ENCODE results near the gene OTULINL. TPM values are rescaled to one million over a fixed set of nuclear protein-coding genes. Genes with fewer than 3 reads are reported as not detected.

OTULINL gene
- total and polyA plus RNA-seq, 2 of the 8 experiments (the other 6 are each of a cell fraction or from before 2014, with no cell fraction given): 3.1 to 8.3 TPM

GRCh38 chr5:14617441-14617840, 35.8 kb downstream of the OTULINL start (continued):
- TF ChIP-seq CHD7 (IDR thresholded peaks at IDR 0.05; ENCODE audit: insufficient replicate concordance, low read length) (no peak), NRF1 (IDR thresholded peaks at IDR 0.05; ENCODE audit: low read depth, low read length) (no peak), CBX5 (IDR thresholded peaks at IDR 0.05; ENCODE audit: low read depth, low read length) (no peak), YY1 (IDR thresholded peaks at IDR 0.05; ENCODE audit: low read depth, low read length) (no peak), CTCF (IDR thresholded peaks at IDR 0.05; ENCODE audit: control extremely low read depth in 1 of 3, insufficient read depth in 1 of 3, low read depth in 1 of 3, low read length in 3 of 3) (no peak), EP300 (IDR thresholded peaks at IDR 0.05; ENCODE audit: borderline replicate concordance in 1 of 2, low read depth in 2 of 2, low read length in 2 of 2) (no peak), KDM4A (IDR thresholded peaks at IDR 0.05; ENCODE audit: low read depth, low read length, severe bottlenecking) (no peak)

All from H1 (cell line).